Amniotic stem cell (primary cell): ENCODE measurements around the gene MAP1A.

ENCODE experiments used
- DNase-seq: peaks from one replicate; lab custom pipeline; 2025; lab: John Stamatoyannopoulos, UW

Gene MAP1A

GRCh38 chr15:43517354-43518196, at the start of gene MAP1A:
Gene MAP1A, plus strand, starts transcription at chr15:43517608. Its CDS starts 3,866 bp downstream, at chr15:43521474.
- no peak for DNase-seq

- DNase-seq = no peak
Observed at GRCh38 chr15:43469867-43470266, 47.5 kb upstream of the MAP1A start.

GRCh38 chr15:43471975-43472374, 45.4 kb upstream of the MAP1A start:
- no peak for DNase-seq

- no peak for DNase-seq
Observed at GRCh38 chr15:43473885-43474284, 43.5 kb upstream of the MAP1A start.

- no peak for DNase-seq
Observed at GRCh38 chr15:43483297-43484128, 33.9 kb upstream of the MAP1A start.

- DNase-seq = no peak
Observed at GRCh38 chr15:43484455-43484854, 33.0 kb upstream of the MAP1A start.

- DNase-seq = no peak
Observed at GRCh38 chr15:43487271-43487895, 30.0 kb upstream of the MAP1A start.

- no peak for DNase-seq
Observed at GRCh38 chr15:43488790-43489189, 28.6 kb upstream of the MAP1A start.

- no peak for DNase-seq
Observed at GRCh38 chr15:43489191-43489590, 28.2 kb upstream of the MAP1A start.

GRCh38 chr15:43492266-43492665, 25.1 kb upstream of the MAP1A start:
- DNase-seq = no peak

- peak; percentile 96 for DNase-seq
Observed at GRCh38 chr15:43492673-43493601, 24.5 kb upstream of the MAP1A start, which contains the start of gene TP53BP1. Gene TP53BP1, minus strand, starts transcription at chr15:43493156. Its CDS starts 113 bp downstream, at chr15:43493043.

- DNase-seq = no peak
Observed at GRCh38 chr15:43493703-43494472, 23.5 kb upstream of the MAP1A start.

- no peak for DNase-seq
Observed at GRCh38 chr15:43498990-43499389, 18.4 kb upstream of the MAP1A start.

- DNase-seq = no peak
Observed at GRCh38 chr15:43499635-43500034, 17.8 kb upstream of the MAP1A start.

GRCh38 chr15:43505738-43506137, 11.7 kb upstream of the MAP1A start:
- no peak for DNase-seq

GRCh38 chr15:43508421-43508820, 9.0 kb upstream of the MAP1A start:
- DNase-seq = no peak

- DNase-seq = no peak
Observed at GRCh38 chr15:43508991-43509659, 8.3 kb upstream of the MAP1A start.

GRCh38 chr15:43509660-43510199, 7.7 kb upstream of the MAP1A start:
- DNase-seq = no peak

GRCh38 chr15:43510200-43511011, 7.0 kb upstream of the MAP1A start:
- peak; percentile 87 for DNase-seq
